ENCODE results near the gene BBS9.
"Not testable (repeated sequence)": the region's sequence is repeated elsewhere in the genome, so short reads cannot be mapped to it uniquely, and the experiment has no call there.

Gene BBS9

GRCh38 chr7:33091641-33092191 is 37.6 kb upstream of the BBS9 start:
- DNase-seq (ENCODE audit: low read depth): no peak
- TF ChIP-seq CTCF (IDR thresholded peaks at IDR 0.05; ENCODE audit: control insufficient read depth, insufficient read depth, low read depth, low read length, missing control alignments): no peak
- H3K4me3 ChIP-seq (ENCODE audit: control insufficient read depth, low read depth, low read length): no peak overlapping the region

- no peak for DNase-seq (ENCODE audit: low read depth)
- TF ChIP-seq CTCF (IDR thresholded peaks at IDR 0.05; ENCODE audit: control insufficient read depth, insufficient read depth, low read depth, low read length, missing control alignments): no peak
- no peak overlapping the region for H3K4me3 ChIP-seq (ENCODE audit: control insufficient read depth, low read depth, low read length)
Observed at GRCh38 chr7:33093266-33093665, 36.1 kb upstream of the BBS9 start.

GRCh38 chr7:33094745-33095275 is 34.6 kb upstream of the BBS9 start:
- H3K4me3 ChIP-seq (ENCODE audit: control insufficient read depth, low read depth, low read length); DNase-seq (ENCODE audit: low read depth): not testable (repeated sequence)

GRCh38 chr7:33099154-33099940 is 30.0 kb upstream of the BBS9 start:
- H3K4me3 ChIP-seq (ENCODE audit: control insufficient read depth, low read depth, low read length): no peak overlapping the region
- no peak for DNase-seq (ENCODE audit: low read depth)
- no peak for TF ChIP-seq CTCF (IDR thresholded peaks at IDR 0.05; ENCODE audit: control insufficient read depth, insufficient read depth, low read depth, low read length, missing control alignments)

- H3K4me3 ChIP-seq (ENCODE audit: control insufficient read depth, low read depth, low read length): no peak overlapping the region
- TF ChIP-seq CTCF (IDR thresholded peaks at IDR 0.05; ENCODE audit: control insufficient read depth, insufficient read depth, low read depth, low read length, missing control alignments): no peak
- DNase-seq (ENCODE audit: low read depth): no peak
Observed at GRCh38 chr7:33100770-33101169, 28.6 kb upstream of the BBS9 start.

- no peak for TF ChIP-seq CTCF (IDR thresholded peaks at IDR 0.05; ENCODE audit: control insufficient read depth, insufficient read depth, low read depth, low read length, missing control alignments)
- peak; percentile 16 for DNase-seq (ENCODE audit: low read depth)
- H3K4me3 ChIP-seq (ENCODE audit: control insufficient read depth, low read depth, low read length): no peak overlapping the region
Observed at GRCh38 chr7:33101906-33102305, 27.5 kb upstream of the BBS9 start.
